ENCODE results near the gene AMMECR1.

GRCh38 chrX:110280954-110281353 lies 36.9 kb downstream of the AMMECR1 start:
- no peak for TF ChIP-seq CTCF (IDR thresholded peaks at IDR 0.05)
- TF ChIP-seq POLR2A (IDR thresholded peaks at IDR 0.05; ENCODE audit: low read depth) = no peak
- no peak for TF ChIP-seq POLR2AphosphoS5 (IDR thresholded peaks at IDR 0.05)
